Measurements from ENCODE around the gene ABLIM3.

DNA sequence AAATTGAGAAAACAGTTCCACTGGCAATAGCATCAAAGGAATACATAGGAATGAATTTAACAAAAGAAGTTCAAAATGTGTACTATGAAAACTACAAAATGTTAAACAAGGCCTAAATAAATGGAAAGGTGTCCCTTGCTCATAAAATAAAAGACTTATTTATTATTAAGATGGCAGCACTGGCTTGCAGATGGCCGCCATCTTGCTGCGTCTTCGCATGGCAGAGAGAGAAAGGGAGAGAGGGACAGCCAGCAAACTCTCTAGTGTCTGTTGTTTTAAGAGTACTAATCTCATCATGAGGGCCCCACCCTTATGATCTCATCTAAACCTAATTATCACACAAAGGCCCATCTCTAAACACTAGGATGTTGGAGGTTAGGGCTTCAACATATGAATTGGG, 47.1 kb downstream of the ABLIM3 start:
- TF ChIP-seq, protein P1, sequence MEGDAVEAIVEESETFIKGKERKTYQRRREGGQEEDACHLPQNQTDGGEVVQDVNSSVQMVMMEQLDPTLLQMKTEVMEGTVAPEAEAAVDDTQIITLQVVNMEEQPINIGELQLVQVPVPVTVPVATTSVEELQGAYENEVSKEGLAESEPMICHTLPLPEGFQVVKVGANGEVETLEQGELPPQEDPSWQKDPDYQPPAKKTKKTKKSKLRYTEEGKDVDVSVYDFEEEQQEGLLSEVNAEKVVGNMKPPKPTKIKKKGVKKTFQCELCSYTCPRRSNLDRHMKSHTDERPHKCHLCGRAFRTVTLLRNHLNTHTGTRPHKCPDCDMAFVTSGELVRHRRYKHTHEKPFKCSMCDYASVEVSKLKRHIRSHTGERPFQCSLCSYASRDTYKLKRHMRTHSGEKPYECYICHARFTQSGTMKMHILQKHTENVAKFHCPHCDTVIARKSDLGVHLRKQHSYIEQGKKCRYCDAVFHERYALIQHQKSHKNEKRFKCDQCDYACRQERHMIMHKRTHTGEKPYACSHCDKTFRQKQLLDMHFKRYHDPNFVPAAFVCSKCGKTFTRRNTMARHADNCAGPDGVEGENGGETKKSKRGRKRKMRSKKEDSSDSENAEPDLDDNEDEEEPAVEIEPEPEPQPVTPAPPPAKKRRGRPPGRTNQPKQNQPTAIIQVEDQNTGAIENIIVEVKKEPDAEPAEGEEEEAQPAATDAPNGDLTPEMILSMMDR (conservative IDR thresholded peaks at IDR 0.05; ENCODE audit: low read length), result no peak
- TF ChIP-seq EZH2phosphoT487 (IDR thresholded peaks at IDR 0.05; ENCODE audit: borderline replicate concordance, low read depth, low read length), result no peak

All from OCI-LY7 (cell line).